Measurements from ENCODE around the gene PER2. TPM values are rescaled to one million over a fixed set of nuclear protein-coding genes. Genes with fewer than 3 reads are reported as not detected.

PER2 gene
- total and polyA plus RNA-seq, 2 donors (not counting 3 experiments of a cell fraction or from before 2014, with no cell fraction given): 0.86 to 3.8 TPM

- Histone ChIP-seq H3K9me3 (replicated peaks; ENCODE audit: control insufficient read depth, insufficient read depth, low read length) (no peaks in the 10 kb centered on the region), H3K9ac (replicated peaks; ENCODE audit: extremely low read depth, insufficient read depth, low read length) (no peak overlapping the region), H4K20me1 (replicated peaks; ENCODE audit: control insufficient read depth, extremely low read depth, insufficient read depth, low read length) (no peaks in the 10 kb centered on the region), H3K27ac (ENCODE audit: insufficient read depth, low read depth, low read length) (no peak overlapping the region), H3K4me2 (ENCODE audit: insufficient read depth, low read length) (no peak overlapping the region), H3K79me2 (ENCODE audit: control insufficient read depth, insufficient read depth, low read length) (no peaks in the 10 kb centered on the region), H3K4me1 (ENCODE audit: control insufficient read depth, extremely low read depth, insufficient read depth, low read length) (no peaks in the 10 kb centered on the region), H2AFZ (ENCODE audit: low read depth, low read length) (no peak overlapping the region), H3K4me3 (replicated peaks in 1 of 3; ENCODE audit: insufficient read depth in 1 of 3, low read depth in 1 of 3, low read length in 3 of 3) (no peak overlapping the region), H3K36me3 (ENCODE audit: control insufficient read depth in 2 of 2, extremely low read depth in 1 of 2, insufficient read depth in 2 of 2, low read length in 2 of 2) (no peaks in the 10 kb centered on the region), H3K27me3 (ENCODE audit: control insufficient read depth in 2 of 2, insufficient read depth in 2 of 2, low read length in 2 of 2) (peaks cover 0 to 1% of the 10 kb centered on the region in 2 experiments), H3K9me1 (replicated peaks; ENCODE audit: control insufficient read depth, extremely low read depth, insufficient read depth, low read length) (no peaks in the 10 kb centered on the region)
- ChIA-PET CTCF (interaction anchor here (1.4 to 2.1 kb wide), 2 partner anchors 33 to 43 kb away, joined by 5 to 9 read pairs; no protein-coding TSS in a partner anchor), POLR2A (no interaction called here)
- intact Hi-C loops (cut with micrococcal nuclease) (loop anchor here (1.0 kb wide), 1 partner anchor 50 kb away; no protein-coding TSS in a partner anchor), dilution Hi-C loops (cut with MboI; ENCODE audit: extremely low pct_ligation_motif_present, low sequenced_read_pairs) (no loop called here)
- no TSS peak for BruUV-seq (replicated peaks)
- FAIRE-seq (no peak), DNase-seq (ENCODE audit: low read depth, low spot score) (no peak)
- TF ChIP-seq POLR2A (IDR thresholded peaks at IDR 0.05; ENCODE audit: low read depth, low read length) (no peak), MAX (IDR thresholded peaks at IDR 0.05; ENCODE audit: insufficient read depth, insufficient read length) (no peak), CTCF (IDR thresholded peaks at IDR 0.05; ENCODE audit: extremely low read depth in 1 of 2, insufficient read depth in 1 of 2, low read depth in 1 of 2, low read length in 2 of 2) (no peak), FOS (IDR thresholded peaks at IDR 0.05; ENCODE audit: borderline replicate concordance, insufficient read depth, low read length) (no peak), MYC (IDR thresholded peaks at IDR 0.05; ENCODE audit: low read depth, low read length) (no peak), POLR2AphosphoS5 (IDR thresholded peaks at IDR 0.05; ENCODE audit: insufficient read depth, low read depth, low read length) (no peak), EZH2 (IDR thresholded peaks at IDR 0.05; ENCODE audit: borderline replicate concordance, low read depth, low read length, severe bottlenecking) (no peak), JUN (IDR thresholded peaks at IDR 0.05; ENCODE audit: borderline replicate concordance, insufficient read depth, insufficient read length, low read depth) (no peak), GATA2 (IDR thresholded peaks at IDR 0.05; ENCODE audit: insufficient read depth, insufficient read length, low read depth, low read length) (no peak)
Measured at GRCh38 chr2:238305965-238306671, 17.7 kb upstream of the PER2 start.
